ENCODE data around the gene IGFBP1.
"Not testable (repeated sequence)": the region's sequence is repeated elsewhere in the genome, so short reads cannot be mapped to it uniquely, and the experiment has no call there.

The IGFBP1 gene

GRCh38 chr7:45922810-45923209 is 34.5 kb downstream of the IGFBP1 start:
- TF ChIP-seq ZNF274 (IDR thresholded peaks at IDR 0.05; ENCODE audit: low read depth, low read length) = no peak
- peak overlapping the region; percentile 17; the same call in 1 of the 2 replicates for H3K4me3 ChIP-seq (ENCODE audit: low read length)

- TF ChIP-seq ZNF274 (IDR thresholded peaks at IDR 0.05; ENCODE audit: low read depth, low read length) = no peak
- H3K4me3 ChIP-seq (ENCODE audit: low read length) = no peak overlapping the region
Observed at GRCh38 chr7:45923290-45923689, 35.0 kb downstream of the IGFBP1 start.

- H3K4me3 ChIP-seq (ENCODE audit: low read length) = no peak overlapping the region
- no peak for TF ChIP-seq ZNF274 (IDR thresholded peaks at IDR 0.05; ENCODE audit: low read depth, low read length)
Observed at GRCh38 chr7:45923818-45924217, 35.5 kb downstream of the IGFBP1 start.

GRCh38 chr7:45924283-45924682 is 36.0 kb downstream of the IGFBP1 start:
- H3K4me3 ChIP-seq (ENCODE audit: low read length) = no peak overlapping the region
- TF ChIP-seq ZNF274 (IDR thresholded peaks at IDR 0.05; ENCODE audit: low read depth, low read length) = no peak

- no peak for TF ChIP-seq ZNF274 (IDR thresholded peaks at IDR 0.05; ENCODE audit: low read depth, low read length)
- no peak overlapping the region for H3K4me3 ChIP-seq (ENCODE audit: low read length)
Observed at GRCh38 chr7:45927721-45928120, 39.4 kb downstream of the IGFBP1 start.

GRCh38 chr7:45930967-45931366 is 42.7 kb downstream of the IGFBP1 start:
- TF ChIP-seq ZNF274 (IDR thresholded peaks at IDR 0.05; ENCODE audit: low read depth, low read length) = no peak
- H3K4me3 ChIP-seq (ENCODE audit: low read length) = no peak overlapping the region

- TF ChIP-seq ZNF274 (IDR thresholded peaks at IDR 0.05; ENCODE audit: low read depth, low read length) = no peak
Observed at GRCh38 chr7:45937301-45937700, 49.0 kb downstream of the IGFBP1 start.

GRCh38 chr7:45937862-45938261 is 49.6 kb downstream of the IGFBP1 start:
- no peak for TF ChIP-seq ZNF274 (IDR thresholded peaks at IDR 0.05; ENCODE audit: low read depth, low read length)
- H3K4me3 ChIP-seq (ENCODE audit: low read length) = no peak overlapping the region

More at GRCh38 chr7:45937301-45937700, 49.0 kb downstream of the IGFBP1 start:
- no peak overlapping the region for H3K4me3 ChIP-seq (ENCODE audit: low read length)

GRCh38 chr7:45938626-45939302 is 50.5 kb downstream of the IGFBP1 start:
- no peak for TF ChIP-seq ZNF274 (IDR thresholded peaks at IDR 0.05; ENCODE audit: low read depth, low read length)
- no peak overlapping the region for H3K4me3 ChIP-seq (ENCODE audit: low read length)

- H3K4me3 ChIP-seq (ENCODE audit: low read length) = no peak overlapping the region
- TF ChIP-seq ZNF274 (IDR thresholded peaks at IDR 0.05; ENCODE audit: low read depth, low read length) = no peak
Observed at GRCh38 chr7:45939574-45939973, 51.3 kb downstream of the IGFBP1 start.

GRCh38 chr7:45940237-45940781 is 52.0 kb downstream of the IGFBP1 start:
- not testable (repeated sequence) for H3K4me3 ChIP-seq (ENCODE audit: low read length)

- no peak overlapping the region for H3K4me3 ChIP-seq (ENCODE audit: low read length)
- TF ChIP-seq ZNF274 (IDR thresholded peaks at IDR 0.05; ENCODE audit: low read depth, low read length) = no peak
Observed at GRCh38 chr7:45940939-45941338, 52.7 kb downstream of the IGFBP1 start.
